Aorta (tissue), 5 donors: Measurements from ENCODE around the gene GSX1. TPM values are rescaled to one million over a fixed set of nuclear protein-coding genes. Genes with fewer than 3 reads are reported as not detected.

ENCODE experiments used
- ATAC-seq: fragments of 200-7000 bp; cut with Tn5 transposase; one replicate; pipeline ENCODE4 v1.9.1; 2022; ENCODE audit warnings: moderate library complexity; ENCODE audit not compliant: low FRiP score
- DNase-seq, 2 donors: peaks; one replicate each; pipeline ENCODE4 v3.0.0-alpha.2; 2020
- H3K27ac ChIP-seq, 2 donors: one replicate each; pipeline ENCODE4 v1.5.1; 2013; ENCODE audit warnings: low read length in 2 of 2, mild to moderate bottlenecking in 2 of 2, moderate library complexity in 2 of 2, control low read depth in 1 of 2, inconsistent platforms in 1 of 2, low read depth in 1 of 2
- H3K27me3 ChIP-seq, 2 donors: one replicate each; pipeline ENCODE4 v1.6.1; 2013; ENCODE audit warnings: control low read depth in 1 of 2, low read length in 1 of 2, mild to moderate bottlenecking in 1 of 2, moderate library complexity in 1 of 2; ENCODE audit not compliant: insufficient read depth in 2 of 2, control insufficient read depth in 1 of 2
- H3K36me3 ChIP-seq, 2 donors: one replicate each; pipeline ENCODE4 v1.6.1; 2013; ENCODE audit warnings: control low read depth in 1 of 2, low read length in 1 of 2, mild to moderate bottlenecking in 1 of 2; ENCODE audit not compliant: insufficient read depth in 2 of 2, control insufficient read depth in 1 of 2
- H3K4me1 ChIP-seq, 2 donors: one replicate each; pipeline ENCODE4 v1.6.1; 2013; ENCODE audit warnings: low read length in 2 of 2, control low read depth in 1 of 2, mild to moderate bottlenecking in 1 of 2, moderate library complexity in 1 of 2; ENCODE audit not compliant: insufficient read depth in 2 of 2, control insufficient read depth in 1 of 2
- H3K4me3 ChIP-seq, 2 donors: one replicate each; pipeline ENCODE4 v1.5.1; 2013; ENCODE audit warnings: low read length in 2 of 2, control low read depth in 1 of 2, mild to moderate bottlenecking in 1 of 2
- H3K9me3 ChIP-seq: one replicate; pipeline ENCODE4 v1.6.1; 2013; ENCODE audit warnings: mild to moderate bottlenecking, low read length; ENCODE audit not compliant: control insufficient read depth
- WGBS, 2 donors: extraction: QIAGEN DNeasy Blood & Tissue Kit; methylation state at CpG; one replicate each; pipeline ENCODE4 v1.1.7; 2013; 5-methylcytosine and 5-hydroxymethylcytosine counted together
- intact Hi-C, 2 donors: fragments of 100-400 bp; cut with DNase I; formaldehyde crosslinking; loops; one replicate each; pipeline versions ENCODE4 v1.14.2 to v1.15.0; 2022
- polyA plus RNA-seq, 2 donors: library from polyadenylated mRNA; stranded (reverse); fragments of 200-250 nt; gene quantifications; one replicate each; pipeline ENCODE4 v1.2.3, GENCODE V29; 2013
- total RNA-seq, 2 donors: library from RNA; stranded (reverse); fragmentation: NEBNext Ultra II Directional; extraction: Animal tissue kit (Norgen Biotek cat#: 25700); gene quantifications; one replicate each; pipeline ENCODE4 v1.2.1, GENCODE V29; 2021
- donor health status: healthy with polysubstance abuse.
- donor health status: Bipolar disorder and iron deficiency.
- donor health status: DM: no; HTN: no; CAD: no.
- donor health status: DM: no; HTN: no; CAD: no.
- donor health status: DM: yes; HTN: yes; CAD: no.

The GSX1 gene
- total and polyA plus RNA-seq, 4 donors, result not detected

DNA sequence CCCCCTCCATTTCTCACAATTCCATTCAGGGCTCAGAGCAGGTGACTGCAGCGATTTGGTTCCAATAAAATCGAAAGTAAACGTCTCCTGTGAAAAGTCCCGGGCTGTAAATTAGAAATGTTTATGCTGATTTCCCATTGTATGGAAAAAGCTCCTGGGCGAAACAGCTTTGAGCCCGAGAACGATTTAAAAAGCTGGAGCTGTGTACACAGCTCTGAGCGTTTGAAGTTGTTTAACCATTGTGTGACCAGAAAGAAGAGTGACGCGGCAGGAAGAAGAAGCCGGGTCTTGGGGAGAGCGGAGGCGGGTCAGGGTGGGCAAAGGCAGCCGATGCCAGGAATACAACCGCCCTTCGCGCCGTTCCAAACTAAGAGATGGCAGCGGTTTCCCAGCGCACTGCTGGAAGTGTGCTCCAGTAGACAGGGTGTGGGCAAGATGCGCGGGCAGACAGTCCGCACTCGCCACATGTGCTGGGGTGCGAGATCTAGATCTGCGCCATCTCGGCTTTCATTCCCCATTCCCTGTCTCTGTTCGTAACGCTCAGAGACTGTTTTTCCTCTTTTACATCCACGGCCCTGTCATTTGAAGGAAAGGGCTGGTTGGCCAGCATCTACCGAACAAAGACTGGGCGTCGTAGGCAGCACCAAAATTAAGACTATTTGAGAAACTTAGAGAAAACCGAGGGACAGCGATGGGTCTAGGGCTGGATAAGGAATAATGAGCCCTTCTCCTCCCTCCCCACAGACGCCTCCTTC is 960 bp upstream of the GSX1 start:
- ATAC-seq, result no peak
- Histone ChIP-seq H3K27me3 (no peaks in the 10 kb centered on the region), H3K4me3 (no peak overlapping the region), H3K27ac (no peak overlapping the region), H3K36me3 (no peaks in the 10 kb centered on the region), H3K4me1 (no peaks in the 10 kb centered on the region), H3K9me3 (no peaks in the 10 kb centered on the region)
- intact Hi-C loops, result no loop called here
- 4 to 6% methylated on average over 36 of the region's 36 CpGs for WGBS, 2 donors
- no peak for DNase-seq

DNA sequence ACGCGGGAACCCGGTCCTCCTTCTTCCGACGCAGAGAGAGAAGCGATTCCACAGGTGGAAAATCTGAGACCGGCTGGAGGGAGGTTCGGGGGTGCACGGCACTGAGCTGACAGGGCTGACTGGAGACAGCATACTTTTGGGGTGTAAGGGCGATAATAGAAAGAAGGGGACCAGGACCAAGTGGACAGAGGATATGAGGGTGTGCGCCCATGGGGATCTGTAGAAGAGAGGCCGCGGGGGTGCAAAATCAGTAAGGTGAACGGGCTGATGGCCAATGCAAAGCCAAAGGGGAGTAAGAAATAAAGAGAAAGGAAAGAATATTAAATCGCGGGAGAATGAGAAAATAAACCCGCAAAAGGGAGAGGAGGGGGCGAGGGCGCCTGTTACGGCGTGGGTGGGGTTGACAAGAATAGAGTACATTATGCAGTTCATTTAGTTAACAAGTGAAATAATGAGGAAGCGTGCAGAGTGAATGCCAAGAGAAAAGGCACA is 336 bp upstream of the GSX1 start:
- H3K9me3 ChIP-seq, result no peaks in the 10 kb centered on the region
- ATAC-seq, result no peak
- no peaks in the 10 kb centered on the region for H3K27me3 ChIP-seq
- intact Hi-C loops, result no loop called here
- no peak overlapping the region for H3K4me3 ChIP-seq
- no peak overlapping the region for H3K27ac ChIP-seq
- no peak for DNase-seq
- WGBS, 2 donors, result 8 to 14% methylated on average over 22 of the region's 22 CpGs
- no peaks in the 10 kb centered on the region for H3K36me3 ChIP-seq
- H3K4me1 ChIP-seq, result no peaks in the 10 kb centered on the region

DNA sequence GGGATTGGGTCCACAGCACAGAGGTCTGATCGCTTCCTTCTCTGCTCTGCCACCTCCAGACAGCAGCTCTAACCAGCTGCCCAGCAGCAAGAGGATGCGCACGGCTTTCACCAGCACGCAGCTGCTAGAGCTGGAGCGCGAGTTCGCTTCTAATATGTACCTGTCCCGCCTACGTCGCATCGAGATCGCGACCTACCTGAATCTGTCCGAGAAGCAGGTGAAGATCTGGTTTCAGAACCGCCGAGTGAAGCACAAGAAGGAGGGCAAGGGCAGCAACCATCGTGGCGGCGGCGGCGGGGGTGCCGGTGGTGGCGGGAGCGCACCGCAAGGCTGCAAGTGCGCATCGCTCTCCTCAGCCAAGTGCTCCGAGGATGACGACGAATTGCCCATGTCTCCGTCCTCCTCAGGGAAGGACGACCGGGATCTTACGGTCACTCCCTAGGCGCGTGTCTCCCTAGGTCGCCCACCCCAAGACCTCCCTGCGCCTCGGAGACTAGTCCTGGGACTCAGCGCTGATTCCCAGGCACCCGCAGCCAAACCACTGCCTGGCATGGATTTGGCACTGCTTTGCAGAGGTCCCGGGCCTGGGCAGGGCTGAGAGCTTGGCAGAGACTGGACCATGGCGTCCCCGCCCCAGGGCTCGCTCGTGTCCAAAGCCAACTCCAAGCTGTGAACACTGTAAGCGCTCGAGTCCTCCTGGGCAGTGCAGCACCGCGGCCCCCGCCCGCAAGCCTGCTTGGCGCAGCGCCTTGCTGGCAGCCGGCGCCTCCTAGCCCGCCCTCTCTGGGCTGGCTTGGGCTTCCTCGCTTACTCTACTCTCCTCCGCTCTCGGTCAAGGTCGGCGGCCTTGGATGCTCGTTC is 1.5 kb downstream of the GSX1 start:
- Histone ChIP-seq H3K27ac (no peak overlapping the region), H3K27me3 (no peaks in the 10 kb centered on the region), H3K4me1 (no peaks in the 10 kb centered on the region), H3K36me3 (no peaks in the 10 kb centered on the region), H3K9me3 (no peaks in the 10 kb centered on the region), H3K4me3 (no peak overlapping the region)
- intact Hi-C loops, result no loop called here
- 3% methylated on average over 63 of the region's 63 CpGs for WGBS, 2 donors
- no peak for ATAC-seq
- DNase-seq, result no peak

DNA sequence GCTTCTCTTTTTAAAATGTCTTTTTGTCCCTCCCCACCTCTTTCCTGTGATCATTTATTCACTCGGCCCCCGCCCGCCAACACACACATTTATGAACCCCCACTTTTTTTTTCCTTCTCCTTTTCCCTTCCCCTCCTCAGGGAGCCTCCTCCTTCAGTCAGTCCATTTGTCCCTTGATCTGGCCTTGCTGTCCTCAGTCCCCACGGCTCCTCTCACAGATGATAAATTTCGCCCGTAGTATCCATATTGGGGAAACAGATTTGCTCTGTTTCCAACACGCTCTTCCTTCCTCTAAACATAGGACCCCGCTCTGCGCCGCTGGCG is 2.0 kb downstream of the GSX1 start:
- intact Hi-C loops, result no loop called here
- H3K4me1 ChIP-seq, result no peaks in the 10 kb centered on the region
- no peaks in the 10 kb centered on the region for H3K9me3 ChIP-seq
- H3K36me3 ChIP-seq, result no peaks in the 10 kb centered on the region
- H3K27me3 ChIP-seq, result no peaks in the 10 kb centered on the region
- no peak overlapping the region for H3K4me3 ChIP-seq
- no peak for DNase-seq
- no peak for ATAC-seq
- H3K27ac ChIP-seq, result no peak overlapping the region
- WGBS, 2 donors, result 3 to 6% methylated on average over 11 of the region's 11 CpGs

DNA sequence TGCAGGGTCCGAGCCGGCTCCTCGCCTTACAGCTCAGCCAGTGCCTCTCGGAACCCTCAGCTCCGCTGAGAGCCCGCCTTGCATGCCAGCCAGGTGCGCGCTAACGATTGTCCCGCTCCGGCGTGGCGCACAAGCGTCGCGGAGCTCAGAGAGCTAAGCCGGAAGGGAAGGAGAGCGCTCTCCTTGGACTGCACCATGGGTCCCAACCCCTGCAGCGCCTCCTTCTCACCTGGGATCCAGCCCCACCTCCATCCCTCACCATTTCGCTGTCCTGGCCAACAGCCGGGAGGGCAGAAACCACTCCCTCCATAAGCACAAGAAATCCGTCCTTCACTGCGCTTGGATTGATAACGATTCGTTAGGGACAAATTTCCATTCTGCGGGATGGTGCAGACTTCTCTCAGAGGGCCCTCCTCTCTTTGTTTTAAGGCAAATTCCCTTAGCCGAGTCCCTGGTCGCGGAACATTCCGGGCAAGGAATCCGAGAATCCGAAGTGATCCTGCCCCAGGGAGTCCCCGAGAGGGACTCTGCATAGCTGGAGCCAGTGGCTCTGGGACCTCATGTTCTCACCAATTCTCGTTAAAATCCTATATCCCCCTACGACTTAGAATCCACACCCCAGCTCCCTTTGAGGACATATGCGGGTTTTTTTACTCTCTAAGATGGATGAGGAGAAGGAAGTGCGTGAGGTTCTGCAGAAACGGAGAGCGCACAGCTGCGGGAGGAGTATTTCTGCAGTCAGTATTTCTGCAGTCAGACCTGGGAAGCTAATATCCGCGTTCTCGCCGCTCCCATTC is 2.8 kb downstream of the GSX1 start:
- Histone ChIP-seq H3K4me1 (no peaks in the 10 kb centered on the region), H3K9me3 (no peaks in the 10 kb centered on the region), H3K27ac (no peak overlapping the region), H3K27me3 (no peaks in the 10 kb centered on the region), H3K4me3 (no peak overlapping the region), H3K36me3 (no peaks in the 10 kb centered on the region)
- DNase-seq (no peak), ATAC-seq (no peak)
- 2 to 3% methylated on average over 44 of the region's 44 CpGs for WGBS, 2 donors
- intact Hi-C loops, result no loop called here

DNA sequence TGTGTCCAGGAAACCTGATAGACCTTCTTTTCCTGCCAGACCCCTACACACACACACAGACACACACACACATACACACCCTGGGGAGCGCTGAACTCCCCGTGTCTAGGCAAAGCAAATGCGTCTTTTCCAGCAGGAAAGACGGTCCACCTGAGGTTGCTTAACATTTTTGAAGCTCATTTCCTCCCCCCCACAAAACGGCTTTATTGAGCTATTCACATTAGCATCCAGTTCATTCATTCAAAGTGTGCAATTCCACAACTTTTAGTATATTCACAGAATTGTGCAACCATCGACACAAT is 3.4 kb downstream of the GSX1 start:
- 4% methylated on average over 6 of the region's 6 CpGs for WGBS, 2 donors
- ATAC-seq (no peak), DNase-seq (no peak)
- Histone ChIP-seq H3K36me3 (no peaks in the 10 kb centered on the region), H3K9me3 (no peaks in the 10 kb centered on the region), H3K27ac (no peak overlapping the region), H3K27me3 (peaks cover 0 to under 1% of the 10 kb centered on the region in 2 donors), H3K4me3 (no peak overlapping the region), H3K4me1 (no peaks in the 10 kb centered on the region)
- intact Hi-C loops, result no loop called here

DNA sequence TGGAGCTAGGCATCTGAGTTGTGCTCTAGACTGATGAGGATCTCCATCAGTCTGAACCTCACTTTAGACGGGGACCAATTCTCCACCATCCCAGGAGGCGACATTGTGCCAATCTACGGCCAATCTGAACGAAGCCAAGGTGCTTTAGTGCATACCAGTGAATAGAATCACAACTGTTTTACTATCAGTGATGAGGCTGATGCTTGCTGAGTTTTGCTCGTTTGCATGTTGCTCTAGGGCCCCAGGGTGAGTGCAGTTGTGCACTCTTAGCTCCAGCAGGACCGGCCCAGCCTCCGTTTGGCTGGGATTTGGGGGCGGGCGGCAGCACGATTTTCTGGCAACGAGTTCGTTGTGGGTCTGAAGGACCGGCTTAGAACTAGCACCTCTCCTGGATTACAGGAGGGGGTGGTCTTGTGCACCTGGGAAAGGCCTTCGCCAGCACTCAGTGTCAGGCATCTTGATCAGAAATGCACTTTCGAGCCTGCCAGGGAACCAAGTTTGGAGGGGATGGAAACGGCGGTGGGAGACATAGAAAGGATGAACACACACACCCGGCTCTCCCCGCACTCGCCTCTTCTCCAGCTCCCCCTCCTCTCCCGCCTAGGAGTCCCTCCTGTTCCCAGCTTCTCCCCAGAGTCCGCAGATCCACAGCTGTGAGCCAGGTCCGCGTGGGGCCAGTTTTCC is 4.4 kb downstream of the GSX1 start:
- WGBS, 2 donors, result 1% methylated on average over 24 of the region's 24 CpGs
- DNase-seq, result no peak
- no peak for ATAC-seq
- Histone ChIP-seq H3K9me3 (no peaks in the 10 kb centered on the region), H3K27ac (no peak overlapping the region), H3K4me1 (no peaks in the 10 kb centered on the region), H3K36me3 (no peaks in the 10 kb centered on the region), H3K4me3 (no peak overlapping the region), H3K27me3 (peaks cover 0 to 2% of the 10 kb centered on the region in 2 donors)
- intact Hi-C loops, result no loop called here

DNA sequence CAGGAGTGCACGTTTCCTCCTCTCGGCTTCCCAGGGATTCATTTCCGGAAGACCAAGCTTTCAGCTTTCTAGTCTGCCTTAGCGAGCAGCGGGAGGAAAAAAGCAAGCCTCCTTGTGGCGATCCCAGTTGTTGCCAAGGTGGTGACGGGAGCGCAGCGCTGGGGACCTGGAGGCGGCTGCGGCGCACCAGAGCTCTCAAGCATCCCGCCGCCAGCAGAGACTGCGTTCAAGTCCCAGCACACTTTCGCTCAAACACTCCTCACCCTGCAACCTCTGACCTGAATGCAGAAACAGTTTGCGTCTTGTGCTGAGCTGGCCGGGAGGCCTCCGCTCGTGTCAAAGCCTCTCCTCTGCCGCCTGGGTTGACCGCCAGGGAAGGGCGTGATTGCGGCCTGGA is 4.9 kb downstream of the GSX1 start:
- no peak for DNase-seq
- WGBS, 2 donors, result 2% methylated on average over 24 of the region's 24 CpGs

More for the DNA sequence above, 4.9 kb downstream of the GSX1 start:
- peaks cover 0 to 2% of the 10 kb centered on the region in 2 donors for H3K27me3 ChIP-seq
- no peak overlapping the region for H3K27ac ChIP-seq
- H3K4me1 ChIP-seq, result no peaks in the 10 kb centered on the region
- intact Hi-C loops, result no loop called here
- no peaks in the 10 kb centered on the region for H3K9me3 ChIP-seq
- H3K36me3 ChIP-seq, result no peaks in the 10 kb centered on the region
- H3K4me3 ChIP-seq, result no peak overlapping the region
- no peak for ATAC-seq
